Central memory CD8-positive, alpha-beta T cell (primary cell): ENCODE data around the gene S1PR4.

Experiments
- ATAC-seq: fragments of 150-1000 bp; cut with Tn5 transposase; replicated peaks from 2 replicates; pipeline ENCODE4 v1.10.0; 2022; ENCODE audit warnings: mild to moderate bottlenecking, moderate FRiP score, moderate number of reproducible peaks; ENCODE audit not compliant: poor library complexity, severe bottlenecking; ENCODE audit errors: extremely low read depth
- DNase-seq, 2 donors: peaks; one replicate each; pipeline ENCODE4 v3.0.0; 2021; ENCODE audit warnings: low spot score in 2 of 2
- H3K27ac Mint-ChIP-seq: one replicate; pipeline ENCODE4 v1.8.0; 2022; ENCODE audit warnings: low read depth, mild to moderate bottlenecking, moderate library complexity, mixed read lengths
- H3K27me3 Mint-ChIP-seq: one replicate; pipeline ENCODE4 v1.8.0; 2022; ENCODE audit warnings: mixed read lengths
- H3K36me3 Mint-ChIP-seq: one replicate; pipeline ENCODE4 v1.8.0; 2022; ENCODE audit warnings: mild to moderate bottlenecking, moderate library complexity, mixed read lengths; ENCODE audit not compliant: insufficient read depth
- H3K4me1 Mint-ChIP-seq: one replicate; pipeline ENCODE4 v1.8.0; 2022; ENCODE audit warnings: mixed read lengths
- H3K4me3 Mint-ChIP-seq: one replicate; pipeline ENCODE4 v1.8.0; 2022; ENCODE audit warnings: mild to moderate bottlenecking, moderate library complexity, mixed read lengths
- H3K9me3 Mint-ChIP-seq: one replicate; pipeline ENCODE4 v1.8.0; 2022; ENCODE audit warnings: mixed read lengths

The S1PR4 gene

DNA sequence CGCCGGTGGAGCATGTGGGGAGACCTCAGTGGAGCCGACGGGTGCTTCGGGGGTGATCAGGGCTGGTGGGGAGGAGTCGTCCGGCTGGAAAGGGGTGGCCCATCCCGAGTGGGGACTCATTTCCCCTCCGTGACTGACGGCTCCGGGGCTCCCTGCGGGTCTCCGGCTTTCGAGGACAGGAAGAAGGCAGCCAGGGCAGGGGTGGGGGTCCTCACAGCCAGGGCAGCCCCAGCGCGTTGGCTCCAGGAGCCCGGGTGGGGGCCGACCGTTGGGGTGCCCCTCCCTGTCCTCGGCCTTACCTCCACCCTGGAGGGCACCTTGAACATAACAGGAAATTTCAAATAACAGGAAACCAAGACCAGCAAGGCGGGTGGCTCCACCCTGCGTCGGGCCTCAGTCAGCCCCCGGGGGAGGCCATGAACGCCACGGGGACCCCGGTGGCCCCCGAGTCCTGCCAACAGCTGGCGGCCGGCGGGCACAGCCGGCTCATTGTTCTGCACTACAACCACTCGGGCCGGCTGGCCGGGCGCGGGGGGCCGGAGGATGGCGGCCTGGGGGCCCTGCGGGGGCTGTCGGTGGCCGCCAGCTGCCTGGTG, at the start of gene S1PR4:
TSS of gene S1PR4 (plus strand) at position 393 of the 596 bp plus-strand sequence. CDS start at position 417, 24 bp downstream.
- Mint-ChIP-seq H3K4me1 (peaks cover 31% of the 10 kb centered on the region), H3K9me3 (no peaks in the 10 kb centered on the region), H3K27ac (peak within 1 kb of the TSS; percentile 98), H3K36me3 (peaks cover 44% of the 10 kb centered on the region), H3K27me3 (no peaks in the 10 kb centered on the region), H3K4me3 (peak within 1 kb of the TSS; percentile 94)
- DNase-seq, result peak; percentile 51 to 69
- ATAC-seq, result peak; percentile 76

GRCh38 chr19:3129112-3129511, 49.5 kb upstream of the S1PR4 start:
- Mint-ChIP-seq H3K4me1 (peaks cover 13% of the 10 kb centered on the region), H3K27me3 (no peaks in the 10 kb centered on the region), H3K9me3 (no peaks in the 10 kb centered on the region), H3K36me3 (peaks cover 2% of the 10 kb centered on the region), H3K27ac (no peak overlapping the region), H3K4me3 (no peak overlapping the region)
- DNase-seq, result no peak
- no peak for ATAC-seq

DNA sequence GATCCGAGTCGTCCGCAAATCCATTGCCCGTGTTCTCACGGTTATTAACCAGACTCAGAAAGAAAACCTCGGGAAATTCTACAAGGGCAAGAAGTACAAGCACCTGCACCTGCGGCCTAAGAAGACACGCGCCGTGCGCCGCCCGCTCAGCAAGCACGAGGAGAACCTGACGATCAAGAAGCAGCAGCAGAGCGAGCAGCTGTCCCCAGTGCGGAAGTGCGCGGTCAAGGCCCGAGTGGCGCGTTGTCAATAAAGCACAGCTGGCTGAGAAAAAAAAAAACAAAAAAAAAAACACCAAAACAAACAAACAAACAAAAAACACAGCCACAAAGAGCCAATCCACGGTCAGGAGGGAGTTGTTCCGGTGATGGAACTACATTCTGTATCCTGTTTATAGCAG, 47.4 kb upstream of the S1PR4 start:
- Mint-ChIP-seq H3K27me3 (no peaks in the 10 kb centered on the region), H3K4me3 (no peak overlapping the region), H3K4me1 (peaks cover 13% of the 10 kb centered on the region), H3K9me3 (no peaks in the 10 kb centered on the region), H3K27ac (peak overlapping the region; percentile 80), H3K36me3 (peaks cover 2% of the 10 kb centered on the region)
- ATAC-seq (no peak), DNase-seq (no peak)

- Mint-ChIP-seq H3K27me3 (peaks cover 8% of the 10 kb centered on the region), H3K27ac (peak overlapping the region; percentile 74), H3K36me3 (peaks cover 2% of the 10 kb centered on the region), H3K9me3 (no peaks in the 10 kb centered on the region), H3K4me3 (peak overlapping the region; percentile 25), H3K4me1 (peaks cover 13% of the 10 kb centered on the region)
- peak; percentile 62 to 83 for DNase-seq
- peak; percentile 98 for ATAC-seq
Measured at GRCh38 chr19:3132971-3133792, 45.4 kb upstream of the S1PR4 start.

- H3K27me3 Mint-ChIP-seq, result peaks cover 8% of the 10 kb centered on the region
- H3K36me3 Mint-ChIP-seq, result peaks cover 2% of the 10 kb centered on the region
- peaks cover 13% of the 10 kb centered on the region for H3K4me1 Mint-ChIP-seq
- H3K4me3 Mint-ChIP-seq, result peak overlapping the region; percentile 25
- H3K27ac Mint-ChIP-seq, result peak overlapping the region; percentile 74
- no peak for DNase-seq
- no peaks in the 10 kb centered on the region for H3K9me3 Mint-ChIP-seq
- no peak for ATAC-seq
Measured at GRCh38 chr19:3133793-3134116, 44.8 kb upstream of the S1PR4 start.

- Mint-ChIP-seq H3K36me3 (peaks cover 2% of the 10 kb centered on the region), H3K4me3 (peak within 1 kb of the TSS; percentile 18), H3K27me3 (peaks cover 8% of the 10 kb centered on the region), H3K9me3 (no peaks in the 10 kb centered on the region), H3K4me1 (peaks cover 13% of the 10 kb centered on the region), H3K27ac (peak within 1 kb of the TSS; percentile 44)
- DNase-seq (no peak), ATAC-seq (no peak)
Measured at GRCh38 chr19:3135961-3136683, 42.4 kb upstream of the S1PR4 start, which contains the start of gene GNA15. TSS of gene GNA15 (plus strand) at chr19:3136033. CDS start at chr19:3136451, 418 bp downstream.

DNA sequence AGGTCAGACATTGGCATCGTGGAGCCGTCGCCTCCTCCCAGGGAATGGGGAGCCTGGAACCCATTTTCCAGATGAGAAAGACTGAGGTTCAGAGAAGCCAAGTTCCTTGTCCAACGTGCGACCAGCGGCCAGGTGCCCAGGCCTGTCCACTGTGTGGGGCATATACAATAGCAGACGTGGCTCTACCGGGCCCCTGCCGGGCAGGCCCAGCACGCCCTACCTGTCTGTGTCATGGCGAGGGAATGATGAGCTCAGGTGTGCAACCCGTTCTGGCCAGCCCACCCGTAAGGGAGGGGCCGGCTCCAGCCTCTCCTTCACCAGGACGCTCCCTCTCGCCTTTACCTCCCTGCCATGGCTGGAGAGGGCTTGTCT, 41.9 kb upstream of the S1PR4 start:
- H3K36me3 Mint-ChIP-seq, result peaks cover 2% of the 10 kb centered on the region
- ATAC-seq, result no peak
- peak overlapping the region; percentile 44 for H3K27ac Mint-ChIP-seq
- peaks cover 13% of the 10 kb centered on the region for H3K4me1 Mint-ChIP-seq
- H3K9me3 Mint-ChIP-seq, result no peaks in the 10 kb centered on the region
- H3K4me3 Mint-ChIP-seq, result no peak overlapping the region
- DNase-seq, result no peak
- peaks cover 8% of the 10 kb centered on the region for H3K27me3 Mint-ChIP-seq

GRCh38 chr19:3137119-3137518, 41.5 kb upstream of the S1PR4 start:
- DNase-seq, result no peak
- no peaks in the 10 kb centered on the region for H3K9me3 Mint-ChIP-seq
- H3K4me1 Mint-ChIP-seq, result peaks cover 13% of the 10 kb centered on the region
- peaks cover 2% of the 10 kb centered on the region for H3K36me3 Mint-ChIP-seq
- H3K27ac Mint-ChIP-seq, result peak overlapping the region; percentile 44
- no peak for ATAC-seq
- no peak overlapping the region for H3K4me3 Mint-ChIP-seq
- H3K27me3 Mint-ChIP-seq, result peaks cover 8% of the 10 kb centered on the region

- DNase-seq (no peak), ATAC-seq (no peak)
- Mint-ChIP-seq H3K27me3 (peaks cover 8% of the 10 kb centered on the region), H3K4me1 (peaks cover 7% of the 10 kb centered on the region), H3K4me3 (no peak overlapping the region), H3K27ac (no peak overlapping the region), H3K9me3 (no peaks in the 10 kb centered on the region), H3K36me3 (no peaks in the 10 kb centered on the region)
Measured at GRCh38 chr19:3138268-3138667, 40.3 kb upstream of the S1PR4 start.

GRCh38 chr19:3140667-3141038, 37.9 kb upstream of the S1PR4 start:
- ATAC-seq, result no peak
- H3K27ac Mint-ChIP-seq, result no peak overlapping the region
- peaks cover 8% of the 10 kb centered on the region for H3K27me3 Mint-ChIP-seq
- no peak for DNase-seq
- no peaks in the 10 kb centered on the region for H3K4me1 Mint-ChIP-seq
- H3K9me3 Mint-ChIP-seq, result no peaks in the 10 kb centered on the region
- H3K4me3 Mint-ChIP-seq, result no peak overlapping the region
- no peaks in the 10 kb centered on the region for H3K36me3 Mint-ChIP-seq

- ATAC-seq (no peak), DNase-seq (no peak)
- H3K36me3 Mint-ChIP-seq, result peaks cover 2% of the 10 kb centered on the region
- no peak overlapping the region for H3K4me3 Mint-ChIP-seq
- no peaks in the 10 kb centered on the region for H3K9me3 Mint-ChIP-seq
- H3K27ac Mint-ChIP-seq, result no peak overlapping the region
- H3K27me3 Mint-ChIP-seq, result peaks cover under 1% of the 10 kb centered on the region
- peaks cover 5% of the 10 kb centered on the region for H3K4me1 Mint-ChIP-seq
Measured at GRCh38 chr19:3142292-3142670, 36.3 kb upstream of the S1PR4 start.

DNA sequence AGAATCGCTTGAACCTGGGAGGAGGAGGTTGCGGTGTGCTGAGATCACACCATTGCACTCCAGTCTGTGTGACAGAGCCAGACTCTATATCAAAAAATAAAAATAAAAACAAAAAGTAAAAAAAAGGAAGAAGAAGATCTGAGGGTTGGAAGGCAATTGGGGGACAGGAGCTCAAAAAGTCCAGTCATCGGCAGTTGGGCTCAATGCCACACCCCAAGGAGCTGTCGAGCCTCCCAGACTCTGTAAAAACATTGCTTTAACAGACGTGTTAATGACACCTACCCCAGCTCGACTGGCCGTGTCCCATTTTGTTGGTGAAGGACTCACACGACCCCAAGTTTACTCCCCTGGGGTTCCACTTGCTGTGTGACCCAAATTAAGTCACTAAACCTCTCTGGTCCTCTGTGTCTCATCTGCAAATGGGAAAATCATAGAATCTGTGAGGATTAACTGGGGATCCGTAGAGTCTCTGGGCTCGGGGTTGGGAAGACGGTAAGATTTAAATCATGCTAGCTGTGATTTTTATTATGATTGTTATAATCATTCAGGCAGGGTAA, 35.7 kb upstream of the S1PR4 start:
- Mint-ChIP-seq H3K4me1 (peaks cover 5% of the 10 kb centered on the region), H3K27ac (no peak overlapping the region), H3K27me3 (no peaks in the 10 kb centered on the region), H3K36me3 (peaks cover 2% of the 10 kb centered on the region), H3K9me3 (no peaks in the 10 kb centered on the region), H3K4me3 (no peak overlapping the region)
- no peak for DNase-seq
- ATAC-seq, result no peak
